Astrocyte of the spinal cord (primary cell): ENCODE measurements around the gene NAPA.

Experiments
- DNase-seq: peaks from one replicate; pipeline ENCODE4 v3.0.0; 2011; ENCODE audit warnings: low read depth, low spot score
- H3K4me3 ChIP-seq: 2 replicates; pipeline ENCODE4 v1.5.1; 2011; ENCODE audit warnings: low read depth, mild to moderate bottlenecking, low read length, moderate library complexity
- CTCF ChIP-seq: IDR thresholded peaks from 2 replicates; pipeline ENCODE4 v1.5.1; 2012; ENCODE audit warnings: low read depth, mild to moderate bottlenecking, low read length, inconsistent platforms
- in situ Hi-C: cut with HindIII; loops from 2 replicates; pipeline ENCODE4 v1.10.0; 2017; ENCODE audit warnings: low sequenced_read_pairs

The NAPA gene

GRCh38 chr19:47445937-47446402 lies 68.9 kb downstream of the NAPA start:
- in situ Hi-C loops, result no loop called here
- no peak overlapping the region for H3K4me3 ChIP-seq
- no peak for DNase-seq
- TF ChIP-seq CTCF, result no peak

- in situ Hi-C loops, result no loop called here
- H3K4me3 ChIP-seq, result no peak overlapping the region
- DNase-seq, result no peak
- TF ChIP-seq CTCF, result no peak
Measured at GRCh38 chr19:47445527-47445926, 69.3 kb downstream of the NAPA start.

- H3K4me3 ChIP-seq, result no peak overlapping the region
- in situ Hi-C loops, result no loop called here
- DNase-seq, result no peak
- no peak for TF ChIP-seq CTCF
Measured at GRCh38 chr19:47444388-47444821, 70.5 kb downstream of the NAPA start.

- TF ChIP-seq CTCF, result no peak
- no peak overlapping the region for H3K4me3 ChIP-seq
- DNase-seq, result no peak
- in situ Hi-C loops, result no loop called here
Measured at GRCh38 chr19:47443331-47443730, 71.5 kb downstream of the NAPA start.

- no peak overlapping the region for H3K4me3 ChIP-seq
- no peak for TF ChIP-seq CTCF
- no peak for DNase-seq
- in situ Hi-C loops, result no loop called here
Measured at GRCh38 chr19:47438793-47439220, 76.1 kb downstream of the NAPA start.
